GM10248 (cell line): ENCODE data around the gene MED29.

ENCODE experiments used
- CTCF ChIA-PET: fragments of 300-600 bp; sonication (Branson Sonifier 250); formaldehyde crosslinking; extraction: SDS; loops from one replicate; lab custom pipeline; 2021; ENCODE audit warnings: antibody characterized with exemption; lab: Yijun Ruan, JAX
- POLR2A ChIA-PET: fragments of 350-650 bp; sonication (Branson Sonifier 250); formaldehyde crosslinking; extraction: SDS; loops from one replicate; lab custom pipeline; 2020; ENCODE audit warnings: antibody characterized with exemption; lab: Yijun Ruan, JAX
- DNase-seq: peaks from one replicate; pipeline ENCODE4 v3.0.0; 2012; ENCODE audit errors: extremely low spot score
- CTCF ChIP-seq: IDR thresholded peaks from 2 replicates; pipeline ENCODE4 v1.5.1; 2012; ENCODE audit warnings: mild to moderate bottlenecking, low read depth; ENCODE audit errors: extremely low read depth, missing control alignments, control extremely low read depth

MED29 gene

GRCh38 chr19:39438270-39438934, 47.2 kb downstream of the MED29 start:
- CTCF ChIA-PET = interaction anchor here (1.0 to 3.9 kb wide), 7 partner anchors 8 to 104 kb away, joined by 3 to 38 read pairs (median 3); partner anchors contain the start of gene EID2B
- no peak for DNase-seq

GRCh38 chr19:39444598-39445195, 53.5 kb downstream of the MED29 start:
- ChIA-PET CTCF (interaction anchor here (1.0 to 2.8 kb wide), 3 partner anchors 30 to 58 kb away, joined by 3 to 7 read pairs (median 4); no protein-coding TSS in a partner anchor), POLR2A (interaction anchor here (0.6 to 1.6 kb wide), 9 partner anchors 9 to 1923 kb away, joined by 3 to 16 read pairs (median 4); partner anchors contain the start of gene RPS16)
- TF ChIP-seq CTCF = no peak
- no peak for DNase-seq

More at GRCh38 chr19:39438270-39438934, 47.2 kb downstream of the MED29 start:
- TF ChIP-seq CTCF = no peak
- POLR2A ChIA-PET = no interaction called here

GRCh38 chr19:39445196-39446111, 54.3 kb downstream of the MED29 start, which contains the start of gene SUPT5H:
TSS of gene SUPT5H (plus strand) at chr19:39445582. CDS start at chr19:39445891, 309 bp downstream.
- peak; percentile 98 for DNase-seq
- no peak for TF ChIP-seq CTCF
- CTCF ChIA-PET = interaction anchor here (1.0 to 2.8 kb wide), 4 partner anchors 29 to 88 kb away, joined by 3 to 7 read pairs (median 4); no protein-coding TSS in a partner anchor
- POLR2A ChIA-PET = interaction anchor here (0.6 to 1.6 kb wide), 4 partner anchors 10 to 594 kb away, joined by 3 to 16 read pairs (median 7); partner anchors contain the start of gene RPS16

GRCh38 chr19:39446365-39447084, 55.3 kb downstream of the MED29 start:
- CTCF ChIA-PET = interaction anchor here (0.9 to 3.8 kb wide), 6 partner anchors 9 to 87 kb away, joined by 3 to 22 read pairs (median 4); no protein-coding TSS in a partner anchor
- TF ChIP-seq CTCF = no peak
- POLR2A ChIA-PET = interaction anchor here (1.6 to 3.0 kb wide), 2 partner anchors 11 to 19 kb away, joined by 3 to 11 read pairs; partner anchors contain the start of gene RPS16
- no peak for DNase-seq

GRCh38 chr19:39448271-39448670, 57.1 kb downstream of the MED29 start:
- POLR2A ChIA-PET = interaction anchor here (1.0 to 3.0 kb wide), 2 partner anchors 13 to 14 kb away, joined by 4 to 11 read pairs; partner anchors contain the start of gene RPS16
- TF ChIP-seq CTCF = no peak
- CTCF ChIA-PET = interaction anchor here (3.8 kb wide), 1 partner anchor 26 kb away, joined by 22 read pairs; no protein-coding TSS in a partner anchor
- DNase-seq = peak; percentile 67
